Cardiac fibroblast (primary cell): ENCODE data around the gene JMJD4.

Source experiments
- DNase-seq, 2 donors: peaks; one replicate each; pipeline versions ENCODE4 v3.0.0 to v3.0.0-alpha.2; 2010; ENCODE audit warnings: low read depth in 2 of 2
- H3K4me3 ChIP-seq, 2 donors: replicated peaks in 1 of 2; 1 replicate in 1 of 2; 2 replicates in 1 of 2; pipeline ENCODE4 v1.5.1; 2011; ENCODE audit warnings: low read depth in 2 of 2, low read length in 2 of 2, mild to moderate bottlenecking in 2 of 2, moderate library complexity in 1 of 2
- CTCF ChIP-seq: IDR thresholded peaks from one replicate; pipeline ENCODE4 v1.5.1; 2011; ENCODE audit warnings: low read depth, mild to moderate bottlenecking, low read length, inconsistent platforms

The JMJD4 gene

GRCh38 chr1:227738820-227739219 lies 3.7 kb upstream of the JMJD4 start:
- no peak for DNase-seq
- no peak overlapping the region for H3K4me3 ChIP-seq
- no peak for TF ChIP-seq CTCF

DNA sequence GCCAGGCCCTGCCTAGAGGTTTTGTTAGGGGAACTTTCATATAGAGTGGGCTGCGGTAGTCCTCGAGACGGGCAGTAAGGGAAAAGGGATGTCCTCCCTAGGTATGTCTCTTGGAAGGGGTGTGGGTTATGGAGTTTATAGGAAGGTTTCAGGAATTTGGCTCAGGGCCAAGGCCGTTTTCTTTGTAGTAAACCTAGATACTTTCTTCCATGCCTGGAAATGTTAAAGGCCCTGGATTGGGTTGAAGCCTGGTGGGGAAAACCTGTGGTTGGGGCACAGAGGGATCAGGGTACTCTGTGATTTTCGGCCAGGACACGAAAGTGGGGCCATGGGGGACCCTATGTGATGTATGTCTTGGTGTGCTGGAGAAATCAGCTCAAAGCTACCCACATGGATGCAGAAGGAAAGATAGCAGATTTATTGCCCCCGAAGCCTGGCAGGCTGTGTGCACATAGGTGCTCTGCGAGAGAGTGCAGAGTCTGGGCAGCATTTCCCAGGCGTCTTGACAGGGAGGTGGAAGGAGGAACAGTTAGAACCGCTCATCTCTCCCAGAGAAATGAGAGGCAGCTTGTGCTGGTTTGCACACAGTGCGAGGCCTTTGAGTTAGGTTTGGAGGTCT lies 1.8 kb upstream of the JMJD4 start:
- no peak for TF ChIP-seq CTCF
- no peak for DNase-seq
- H3K4me3 ChIP-seq = no peak overlapping the region

- no peak for DNase-seq
- peak overlapping the region; percentile 92 to 97 for H3K4me3 ChIP-seq
- TF ChIP-seq CTCF = no peak
Measured at GRCh38 chr1:227735539-227736285, 610 bp upstream of the JMJD4 start.

- DNase-seq = no peak
- peak overlapping the region; percentile 83 to 92 for H3K4me3 ChIP-seq
- no peak for TF ChIP-seq CTCF
Measured at GRCh38 chr1:227734546-227734855, 601 bp downstream of the JMJD4 start.

- peak overlapping the region; percentile 83 to 92 for H3K4me3 ChIP-seq
- DNase-seq = no peak
- TF ChIP-seq CTCF = no peak
Measured at GRCh38 chr1:227733751-227734545, 1.2 kb downstream of the JMJD4 start.

- no peak for TF ChIP-seq CTCF
- no peak overlapping the region for H3K4me3 ChIP-seq
- DNase-seq = no peak
Measured at GRCh38 chr1:227733309-227733705, 1.8 kb downstream of the JMJD4 start.
